Spleen (tissue), 11 donors: Measurements from ENCODE around the gene TRAPPC14. TPM values are rescaled to one million over a fixed set of nuclear protein-coding genes. Genes with fewer than 3 reads are reported as not detected.

Experiments
- DNase-seq: peaks from one replicate; pipeline ENCODE4 v3.0.0-alpha.2; 2020
- H3K27ac ChIP-seq, 8 donors: fragments of 200-600 bp; sonication (generic) in 7 of 8; 1 replicate in 4 of 8; 2 replicates in 4 of 8; pipeline versions ENCODE4 v1.5.0 to v1.8.0; 2016 to 2021; ENCODE audit warnings: inconsistent platforms in 4 of 8, mild to moderate bottlenecking in 4 of 8, moderate library complexity in 1 of 8
- H3K27me3 ChIP-seq, 7 donors: fragments of 200-600 bp; sonication (generic) in 6 of 7; replicated peaks in 1 of 7; 1 replicate in 4 of 7; 2 replicates in 3 of 7; pipeline versions ENCODE4 v1.5.0 to v1.8.0; 2016 to 2021; ENCODE audit warnings: inconsistent platforms in 3 of 7, mild to moderate bottlenecking in 1 of 7
- H3K36me3 ChIP-seq, 6 donors: fragments of 200-600 bp; sonication (generic) in 5 of 6; 1 replicate in 4 of 6; 2 replicates in 2 of 6; pipeline versions ENCODE4 v1.5.0 to v1.8.0; 2016 to 2021; ENCODE audit warnings: inconsistent platforms in 2 of 6
- H3K4me1 ChIP-seq, 6 donors: fragments of 200-600 bp; sonication (generic) in 5 of 6; 1 replicate in 3 of 6; 2 replicates in 3 of 6; pipeline versions ENCODE4 v1.5.0 to v1.8.0; 2016 to 2021; ENCODE audit warnings: inconsistent platforms in 3 of 6
- H3K4me3 ChIP-seq, 8 donors: fragments of 200-600 bp; sonication (generic) in 7 of 8; 1 replicate in 4 of 8; 2 replicates in 4 of 8; pipeline versions ENCODE4 v1.5.0 to v1.8.0; 2016 to 2021; ENCODE audit warnings: inconsistent platforms in 4 of 8, mild to moderate bottlenecking in 4 of 8, moderate library complexity in 2 of 8
- H3K9me3 ChIP-seq, 8 donors: fragments of 200-600 bp; sonication (generic) in 7 of 8; 1 replicate in 4 of 8; 2 replicates in 4 of 8; pipeline versions ENCODE4 v1.5.0 to v1.8.0; 2016 to 2021; ENCODE audit warnings: inconsistent platforms in 4 of 8
- POLR2A ChIP-seq, 3 donors: fragments of 450-650 bp; IDR thresholded peaks; one replicate each; pipeline ENCODE4 v1.5.1; 2017; ENCODE audit warnings: antibody characterized with exemption in 3 of 3, mild to moderate bottlenecking in 1 of 3
- POLR2AphosphoS5 ChIP-seq, 3 donors: sonication (generic); formaldehyde crosslinking; IDR thresholded peaks; one replicate each; pipeline ENCODE4 v1.5.1; 2017; ENCODE audit warnings: antibody characterized with exemption in 3 of 3
- WGBS, 5 donors: extraction: QIAGEN DNeasy Blood & Tissue Kit in 3 of 5; methylation state at CpG; one replicate each; pipeline versions ENCODE4 v1.1.5 to v1.1.7; 2013 to 2018; 5-methylcytosine and 5-hydroxymethylcytosine counted together
- intact Hi-C: fragments of 100-400 bp; cut with DNase I; formaldehyde crosslinking; loops from one replicate; pipeline ENCODE4 v1.15.0; 2023; ENCODE audit warnings: low total_unique reads
- polyA plus RNA-seq, 3 donors: library from polyadenylated mRNA; stranded (reverse); fragments of 200-250 nt; gene quantifications; one replicate each; pipeline ENCODE4 v1.2.1, GENCODE V29; 2013
- total RNA-seq, 7 donors: library from RNA; depleted of rRNA in 3 of 7; stranded (reverse); fragments of >200 nt in 3 of 7; fragmentation: NEBNext Ultra II Directional in 4 of 7; extraction: Animal tissue kit (Norgen Biotek cat#: 25700) in 4 of 7; gene quantifications; one replicate each; pipeline versions ENCODE4 v1.1.0 to v1.2.1, GENCODE V29; 2016 to 2021
- TF ChIP-seq, protein P1 (sequence below), 11 experiments: fragments of 200-600 bp in 7 of 11; fragments of 450-650 bp in 4 of 11; sonication (generic) in 4 of 11; IDR thresholded peaks in 8 of 11; conservative IDR thresholded peaks in 3 of 11; 1 replicate in 7 of 11; 2 replicates in 4 of 11; pipeline versions ENCODE4 v1.4.0 to v1.8.0; 2016 to 2021; ENCODE audit warnings: antibody characterized with exemption in 11 of 11, inconsistent platforms in 4 of 11, mild to moderate bottlenecking in 1 of 11
- donor health status: healthy with polysubstance abuse.
- donor health status: DM: no; HTN: no; CAD: no; lungs with moderate emphysema.
- donor health status: DM: no; HTN: no; CAD: no.
- donor health status: Bipolar disorder and iron deficiency.
- donor health status: healthy.
- donor health status: DM: no; HTN: no; CAD: no.
- donor health status: DM: yes; HTN: yes; CAD: no.

The TRAPPC14 gene
- total and polyA plus RNA-seq, 10 donors: 33.0 to 68.7 (median 49.8) TPM

DNA sequence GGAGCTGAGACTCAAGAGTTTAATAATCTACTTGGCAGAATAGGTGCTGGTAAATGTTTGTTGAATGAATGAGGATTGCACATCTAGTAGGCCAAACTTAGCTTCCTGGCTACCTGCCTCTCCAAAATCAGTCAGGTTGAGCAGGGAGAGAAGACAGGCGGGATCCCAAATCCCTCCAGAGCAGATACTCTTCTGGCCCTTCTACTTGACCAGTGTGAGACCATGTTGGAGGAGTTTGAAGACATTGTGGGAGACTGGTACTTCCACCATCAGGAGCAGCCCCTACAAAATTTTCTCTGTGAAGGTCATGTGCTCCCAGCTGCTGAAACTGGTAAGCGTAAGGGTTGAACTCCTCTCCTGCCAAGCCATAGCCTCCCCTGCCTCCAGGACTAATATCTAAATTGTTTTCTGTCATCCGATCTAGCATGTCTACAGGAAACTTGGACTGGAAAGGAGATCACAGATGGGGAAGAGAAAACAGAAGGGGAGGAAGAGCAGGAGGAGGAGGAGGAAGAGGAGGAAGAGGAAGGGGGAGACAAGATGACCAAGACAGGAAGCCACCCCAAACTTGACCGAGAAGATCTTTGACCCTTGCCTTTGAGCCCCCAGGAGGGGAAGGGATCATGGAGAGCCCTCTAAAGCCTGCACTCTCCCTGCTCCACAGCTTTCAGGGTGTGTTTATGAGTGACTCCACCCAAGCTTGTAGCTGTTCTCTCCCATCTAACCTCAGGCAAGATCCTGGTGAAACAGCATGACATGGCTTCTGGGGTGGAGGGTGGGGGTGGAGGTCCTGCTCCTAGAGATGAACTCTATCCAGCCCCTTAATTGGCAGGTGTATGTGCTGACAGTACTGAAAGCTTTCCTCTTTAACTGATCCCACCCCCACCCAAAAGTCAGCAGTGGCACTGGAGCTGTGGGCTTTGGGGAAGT lies 34.0 kb downstream of the TRAPPC14 start:
- DNase-seq: no peak
- Histone ChIP-seq H3K27ac (peak overlapping the region in 4 of 8 donors; percentile 14 to 61 (median 40)), H3K4me3 (no peak overlapping the region), H3K36me3 (peaks cover 0 to 29% (median 0%) of the 10 kb centered on the region in 6 donors), H3K9me3 (no peaks in the 10 kb centered on the region), H3K4me1 (peaks cover 27 to 84% (median 54%) of the 10 kb centered on the region in 6 donors), H3K27me3 (no peaks in the 10 kb centered on the region)
- no peak for TF ChIP-seq POLR2AphosphoS5 (IDR thresholded peaks at IDR 0.05)
- no peak for TF ChIP-seq POLR2A (IDR thresholded peaks at IDR 0.05)
- TF ChIP-seq, protein P1, sequence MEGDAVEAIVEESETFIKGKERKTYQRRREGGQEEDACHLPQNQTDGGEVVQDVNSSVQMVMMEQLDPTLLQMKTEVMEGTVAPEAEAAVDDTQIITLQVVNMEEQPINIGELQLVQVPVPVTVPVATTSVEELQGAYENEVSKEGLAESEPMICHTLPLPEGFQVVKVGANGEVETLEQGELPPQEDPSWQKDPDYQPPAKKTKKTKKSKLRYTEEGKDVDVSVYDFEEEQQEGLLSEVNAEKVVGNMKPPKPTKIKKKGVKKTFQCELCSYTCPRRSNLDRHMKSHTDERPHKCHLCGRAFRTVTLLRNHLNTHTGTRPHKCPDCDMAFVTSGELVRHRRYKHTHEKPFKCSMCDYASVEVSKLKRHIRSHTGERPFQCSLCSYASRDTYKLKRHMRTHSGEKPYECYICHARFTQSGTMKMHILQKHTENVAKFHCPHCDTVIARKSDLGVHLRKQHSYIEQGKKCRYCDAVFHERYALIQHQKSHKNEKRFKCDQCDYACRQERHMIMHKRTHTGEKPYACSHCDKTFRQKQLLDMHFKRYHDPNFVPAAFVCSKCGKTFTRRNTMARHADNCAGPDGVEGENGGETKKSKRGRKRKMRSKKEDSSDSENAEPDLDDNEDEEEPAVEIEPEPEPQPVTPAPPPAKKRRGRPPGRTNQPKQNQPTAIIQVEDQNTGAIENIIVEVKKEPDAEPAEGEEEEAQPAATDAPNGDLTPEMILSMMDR (IDR thresholded peaks at IDR 0.05 in 8 of 11, conservative IDR thresholded peaks at IDR 0.05 in 3 of 11): no peak
- 56 to 71% (median 68%) methylated on average over 4 of the region's 4 CpGs for WGBS, 5 donors
- intact Hi-C loops: loop anchor here (5.0 kb wide), 1 partner anchor 42 kb away; the partner anchor contains the start of gene ZNF3

DNA sequence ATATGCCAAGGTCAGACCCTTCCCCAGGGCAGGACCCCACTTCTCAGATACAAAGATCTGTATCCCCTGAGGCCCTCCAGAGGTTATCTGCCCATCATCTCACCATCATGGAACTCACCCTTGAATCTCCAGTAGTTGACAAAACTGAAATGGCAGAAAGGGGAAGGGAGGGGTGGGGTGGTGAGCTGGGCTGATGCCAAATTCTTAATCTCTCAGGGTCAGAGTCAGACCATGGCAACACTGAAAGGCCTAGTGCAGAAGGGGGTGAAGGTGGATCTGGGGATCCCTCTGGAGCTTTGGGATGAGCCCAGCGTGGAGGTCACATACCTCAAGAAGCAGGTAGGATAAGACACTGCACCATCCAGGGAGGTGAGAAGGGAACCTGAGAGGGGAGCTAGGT lies 36.0 kb downstream of the TRAPPC14 start:
- no peaks in the 10 kb centered on the region for H3K27me3 ChIP-seq
- no peaks in the 10 kb centered on the region for H3K9me3 ChIP-seq
- H3K36me3 ChIP-seq: peaks cover 0 to 29% (median 0%) of the 10 kb centered on the region in 6 donors
- TF ChIP-seq POLR2AphosphoS5 (IDR thresholded peaks at IDR 0.05): no peak
- TF ChIP-seq, protein P1 (IDR thresholded peaks at IDR 0.05 in 8 of 11, conservative IDR thresholded peaks at IDR 0.05 in 3 of 11): no peak
- no peak for TF ChIP-seq POLR2A (IDR thresholded peaks at IDR 0.05)
- no peak for DNase-seq
- peak overlapping the region in 3 of 8 donors; percentile 7 to 38 (median 8) for H3K27ac ChIP-seq
- no peak overlapping the region for H3K4me3 ChIP-seq
- H3K4me1 ChIP-seq: peaks cover 28 to 90% (median 53%) of the 10 kb centered on the region in 6 donors
- 87 to 95% (median 94%) methylated on average over 1 of the region's 1 CpG for WGBS, 5 donors
- intact Hi-C loops: no loop called here

DNA sequence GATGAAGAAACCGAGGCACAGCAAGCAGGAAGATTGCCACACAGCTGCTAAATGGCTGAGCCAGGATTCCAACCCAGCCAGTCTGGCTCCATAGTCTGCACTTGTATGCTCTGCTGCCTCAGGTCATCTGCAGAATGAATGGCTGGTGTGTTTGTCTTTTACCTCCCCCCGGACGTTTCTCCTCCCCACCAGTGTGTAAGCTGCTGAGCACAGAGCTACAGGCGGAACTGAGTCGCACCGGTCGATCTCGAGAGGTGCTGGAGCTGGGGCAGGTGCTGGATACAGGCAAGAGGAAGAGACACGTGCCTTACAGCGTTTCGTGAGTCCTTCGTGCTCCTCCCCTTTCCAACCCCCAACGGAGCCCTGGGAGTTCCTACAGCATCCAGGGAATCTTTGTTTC lies 36.5 kb downstream of the TRAPPC14 start:
- Histone ChIP-seq H3K4me1 (peaks cover 28 to 90% (median 55%) of the 10 kb centered on the region in 6 donors), H3K36me3 (peaks cover 0 to 29% (median 0%) of the 10 kb centered on the region in 6 donors), H3K9me3 (no peaks in the 10 kb centered on the region), H3K27me3 (no peaks in the 10 kb centered on the region), H3K27ac (peak overlapping the region in 3 of 8 donors; percentile 7 to 38 (median 8)), H3K4me3 (no peak overlapping the region)
- TF ChIP-seq POLR2A (IDR thresholded peaks at IDR 0.05): no peak
- TF ChIP-seq, protein P1 (IDR thresholded peaks at IDR 0.05 in 8 of 11, conservative IDR thresholded peaks at IDR 0.05 in 3 of 11): no peak
- no peak for TF ChIP-seq POLR2AphosphoS5 (IDR thresholded peaks at IDR 0.05)
- WGBS, 5 donors: 77 to 90% (median 82%) methylated on average over 13 of the region's 13 CpGs
- intact Hi-C loops: no loop called here
- DNase-seq: no peak

DNA sequence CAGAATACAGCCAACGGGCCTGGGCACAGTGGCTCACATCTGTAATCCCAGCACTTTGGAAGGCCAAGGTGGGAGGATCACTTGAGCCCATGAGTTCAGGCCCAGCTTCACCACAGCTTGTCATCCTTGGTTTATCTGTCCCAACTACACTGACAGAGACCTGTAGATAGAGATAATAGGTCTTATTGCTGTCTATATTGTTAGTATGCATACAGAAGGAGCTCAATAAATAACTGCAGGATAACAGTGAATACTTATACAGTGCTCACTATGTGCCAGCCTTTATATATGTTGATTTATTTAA lies 37.8 kb downstream of the TRAPPC14 start:
- 38 to 71% (median 48%) methylated on average over 1 of the region's 1 CpG for WGBS, 5 donors

More for the DNA sequence above, 37.8 kb downstream of the TRAPPC14 start:
- DNase-seq: no peak
- H3K27ac ChIP-seq: peak overlapping the region; percentile 40 to 96 (median 89)
- peak overlapping the region in 5 of 8 donors; percentile 75 to 93 (median 92) for H3K4me3 ChIP-seq
- TF ChIP-seq POLR2AphosphoS5 (IDR thresholded peaks at IDR 0.05): no peak
- TF ChIP-seq, protein P1 (IDR thresholded peaks at IDR 0.05 in 8 of 11, conservative IDR thresholded peaks at IDR 0.05 in 3 of 11): no peak
- H3K4me1 ChIP-seq: peaks cover 22 to 81% (median 47%) of the 10 kb centered on the region in 6 donors
- intact Hi-C loops: no loop called here
- H3K36me3 ChIP-seq: peaks cover 0 to 29% (median 0%) of the 10 kb centered on the region in 6 donors
- H3K9me3 ChIP-seq: no peaks in the 10 kb centered on the region
- no peaks in the 10 kb centered on the region for H3K27me3 ChIP-seq
